ENCODE results near the gene TNIK.

- no peak for TF ChIP-seq CTCF (IDR thresholded peaks at IDR 0.05; ENCODE audit: low read length)
- TF ChIP-seq EZH2 (IDR thresholded peaks at IDR 0.05; ENCODE audit: borderline replicate concordance, low read length), result no peak
Observed at GRCh38 chr3:171357721-171358120, 102.5 kb downstream of the TNIK start.

Data from OCI-LY1 (cell line).